ENCODE data around the gene MFN1.

Gene MFN1

DNA sequence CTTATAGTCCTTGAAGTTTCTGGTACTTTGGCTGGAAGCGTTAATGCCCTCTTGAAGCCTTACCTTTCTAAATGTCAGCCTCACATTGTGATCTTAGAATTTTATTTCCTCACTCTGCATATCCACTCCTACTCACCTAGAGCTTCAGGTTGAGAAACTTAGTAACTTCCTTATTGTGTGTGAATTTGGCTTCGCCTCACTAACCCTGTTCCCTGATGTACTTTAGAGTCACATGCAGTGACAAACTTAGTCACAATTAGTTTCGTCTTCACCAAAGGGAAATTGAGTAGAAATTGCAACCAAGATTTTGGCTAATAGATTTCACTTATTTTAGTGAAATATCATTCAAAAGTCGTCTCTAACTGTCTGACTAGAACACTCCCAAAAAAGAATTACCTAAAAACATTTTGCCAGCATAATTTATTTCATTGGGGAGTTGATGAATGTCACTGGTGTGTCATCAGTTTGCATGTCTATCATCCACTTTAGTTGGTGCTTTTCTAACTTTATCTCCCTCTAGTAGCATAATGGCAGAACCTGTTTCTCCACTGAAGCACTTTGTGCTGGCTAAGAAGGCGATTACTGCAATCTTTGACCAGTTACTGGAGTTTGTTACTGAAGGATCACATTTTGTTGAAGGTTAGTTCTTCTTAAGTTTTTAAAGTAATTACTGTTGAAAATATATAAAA, 960 bp downstream of the MFN1 start:
- no peak for DNase-seq

DNA sequence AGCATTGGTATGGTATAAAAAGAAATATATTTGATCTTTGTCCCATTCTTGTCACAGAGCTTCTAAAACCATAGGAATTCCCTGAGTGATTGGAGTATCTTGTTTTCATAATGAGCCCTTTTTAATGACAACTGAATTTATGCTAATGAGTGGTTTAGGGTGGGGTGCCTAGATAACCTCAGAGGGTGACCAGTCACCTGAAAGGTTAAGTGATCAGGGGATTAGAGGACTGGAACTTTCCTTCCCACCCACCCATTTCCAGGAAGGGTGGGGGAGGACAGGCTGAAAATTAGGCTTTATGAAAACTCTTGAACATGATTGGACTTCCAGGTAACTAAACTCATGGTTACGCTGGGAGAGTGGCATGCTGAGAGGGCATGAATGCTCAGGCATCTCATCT, 8.5 kb downstream of the MFN1 start:
- no peak for DNase-seq

DNA sequence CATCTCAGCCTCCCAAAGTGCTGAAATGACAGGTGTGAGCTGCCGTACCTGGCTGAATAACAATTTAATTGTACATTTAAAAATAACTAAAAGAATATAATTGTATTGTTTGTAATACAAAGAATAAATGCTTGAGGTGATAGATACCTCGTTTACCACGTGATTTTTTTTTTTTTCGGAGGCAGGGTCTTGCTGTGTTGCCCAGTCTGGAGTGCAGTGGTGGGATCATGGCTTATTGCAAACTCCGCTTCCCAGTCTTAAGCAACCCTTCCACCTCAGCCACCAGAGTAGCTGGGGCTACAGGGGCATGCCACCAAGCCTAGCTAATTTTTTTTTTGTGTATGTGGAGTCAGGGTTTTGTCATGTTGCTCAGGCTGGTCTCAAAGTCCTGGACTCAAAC, 15.8 kb downstream of the MFN1 start:
- DNase-seq = no peak

- no peak for DNase-seq
These were observed 22.1 kb downstream of the MFN1 start for GRCh38 chr3:179369621-179370020.

- no peak for DNase-seq
These were observed 26.4 kb downstream of the MFN1 start for GRCh38 chr3:179373938-179374337.

GRCh38 chr3:179375091-179375999, 27.8 kb downstream of the MFN1 start:
- DNase-seq = no peak

DNA sequence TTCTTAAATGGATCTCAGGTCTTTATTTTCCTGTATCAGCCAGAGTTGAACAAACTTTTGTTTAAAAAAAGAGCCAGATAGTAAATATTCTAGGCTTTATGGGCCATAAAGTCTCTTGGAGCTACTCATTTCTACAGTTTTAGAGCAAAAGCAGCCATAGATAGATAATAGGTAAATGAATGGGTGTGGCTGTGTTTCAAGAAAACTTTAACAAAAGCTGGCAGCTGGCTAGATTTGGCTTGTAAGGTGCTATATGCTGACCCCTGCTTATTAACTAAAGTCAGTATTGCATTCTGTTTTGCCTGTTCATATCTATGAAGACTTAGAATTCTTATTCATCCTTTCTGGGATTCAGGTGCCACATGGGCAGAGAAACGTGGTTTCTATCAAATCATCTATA, 29.0 kb downstream of the MFN1 start:
- no peak for DNase-seq

DNA sequence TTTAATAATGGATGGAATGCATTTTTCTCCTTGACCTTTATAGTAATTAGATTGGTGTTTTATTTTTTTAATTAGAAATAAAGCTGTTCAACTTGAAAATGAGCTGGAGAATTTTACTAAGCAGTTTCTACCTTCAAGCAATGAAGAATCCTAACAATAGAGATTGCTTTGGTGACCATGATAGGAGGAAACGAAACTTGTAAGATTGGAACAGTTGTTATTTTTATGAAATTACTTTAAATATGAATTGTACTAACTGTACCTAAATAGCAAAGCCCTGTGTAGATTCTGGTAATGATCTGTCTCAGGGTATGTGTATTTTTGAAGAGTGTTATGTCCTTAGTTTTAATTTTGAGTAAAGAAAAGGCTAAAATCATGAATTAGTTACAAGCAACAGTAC, 44.4 kb downstream of the MFN1 start:
- DNase-seq = no peak

DNA sequence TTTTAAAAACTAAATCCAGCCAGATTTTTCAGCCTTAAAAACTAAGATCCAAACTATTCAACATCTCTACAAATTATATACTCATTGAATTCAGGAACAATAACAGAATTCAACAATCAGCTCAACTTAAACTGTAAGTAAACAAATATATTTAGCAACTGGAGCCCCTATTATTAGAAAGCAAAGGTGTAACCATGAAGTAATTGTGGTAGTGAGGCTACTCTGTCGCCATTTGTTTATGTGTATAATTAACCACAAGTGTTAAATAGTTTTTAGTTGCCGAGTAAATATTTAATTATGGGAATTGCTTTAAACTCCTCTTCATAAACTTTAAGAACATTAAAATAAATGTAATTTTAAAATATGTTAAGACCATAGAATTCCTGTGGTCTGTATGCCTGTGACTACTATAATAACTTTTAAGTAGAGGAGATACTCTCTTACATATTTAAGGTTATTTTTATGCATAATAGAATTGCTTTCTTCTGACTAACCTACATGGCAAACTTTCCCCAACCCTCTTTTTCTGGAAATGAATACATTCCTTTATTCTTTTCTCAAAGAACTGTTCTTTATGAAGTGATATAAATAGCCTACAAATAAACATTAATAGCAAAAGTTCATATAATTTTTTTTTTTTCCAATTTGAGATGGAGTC, 51.2 kb downstream of the MFN1 start:
- DNase-seq = no peak

GRCh38 chr3:179401561-179401960, 54.1 kb downstream of the MFN1 start:
- DNase-seq = no peak

- no peak for DNase-seq
These were observed 55.5 kb downstream of the MFN1 start for GRCh38 chr3:179402963-179403362.

- DNase-seq = no peak
These were observed 56.8 kb downstream of the MFN1 start for GRCh38 chr3:179404307-179404706.

DNA sequence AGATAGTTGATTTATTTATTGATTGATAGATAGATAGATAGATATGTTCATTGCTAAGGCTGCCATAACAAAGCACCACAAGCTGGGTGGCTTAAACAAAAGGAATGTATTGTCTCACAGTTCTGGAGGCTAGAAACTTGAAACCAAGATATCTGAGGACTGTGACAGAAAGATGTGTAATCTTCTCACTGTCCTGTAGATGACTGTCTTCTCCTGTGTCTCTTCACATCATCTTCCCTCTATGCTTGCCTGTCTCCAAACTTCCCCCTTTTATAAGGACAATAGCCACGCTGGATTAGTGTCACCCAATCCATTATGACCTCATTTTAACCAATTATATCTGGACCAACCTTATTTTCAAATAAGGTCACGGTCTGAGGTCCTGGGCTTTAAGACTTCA, 62.8 kb downstream of the MFN1 start:
- DNase-seq = no peak

DNA sequence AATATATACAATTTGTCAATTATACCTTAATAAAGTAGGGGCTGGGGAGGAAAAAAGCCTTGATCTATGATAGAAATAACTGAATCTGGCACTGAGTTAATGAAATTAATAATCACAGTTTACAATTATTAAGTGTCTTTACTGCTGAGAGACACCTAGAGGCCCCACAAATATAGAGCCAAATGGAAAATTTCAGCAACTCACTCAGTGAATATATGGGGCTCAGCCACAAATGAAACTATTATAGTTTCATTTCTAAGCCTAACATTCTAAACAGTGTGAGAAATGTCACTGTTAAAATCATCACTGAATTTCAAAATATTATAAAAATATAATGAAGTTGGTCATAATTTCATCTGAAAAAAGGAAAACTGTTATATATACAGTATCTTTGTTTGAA, 63.5 kb downstream of the MFN1 start:
- DNase-seq = no peak

- DNase-seq = no peak
These were observed 67.3 kb downstream of the MFN1 start for GRCh38 chr3:179414804-179415203.

DNA sequence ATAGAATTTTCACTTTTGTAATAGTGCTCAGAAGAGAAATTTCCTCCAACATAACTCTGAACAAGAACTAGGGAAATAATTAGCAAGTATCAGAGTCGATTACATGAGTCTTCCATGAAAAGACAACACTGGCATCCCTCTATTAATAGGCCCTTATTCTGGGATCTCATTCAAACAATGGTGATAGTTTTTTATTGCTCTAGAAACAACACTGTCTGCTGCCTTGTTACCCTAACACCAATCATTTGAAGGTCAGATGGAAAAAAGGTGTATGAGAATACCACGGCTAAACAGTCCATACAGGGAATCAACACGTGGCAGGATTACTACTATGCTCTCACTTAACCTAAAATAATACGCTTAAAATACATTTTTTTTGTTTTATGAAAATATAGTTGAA, 67.9 kb downstream of the MFN1 start:
- no peak for DNase-seq

DNA sequence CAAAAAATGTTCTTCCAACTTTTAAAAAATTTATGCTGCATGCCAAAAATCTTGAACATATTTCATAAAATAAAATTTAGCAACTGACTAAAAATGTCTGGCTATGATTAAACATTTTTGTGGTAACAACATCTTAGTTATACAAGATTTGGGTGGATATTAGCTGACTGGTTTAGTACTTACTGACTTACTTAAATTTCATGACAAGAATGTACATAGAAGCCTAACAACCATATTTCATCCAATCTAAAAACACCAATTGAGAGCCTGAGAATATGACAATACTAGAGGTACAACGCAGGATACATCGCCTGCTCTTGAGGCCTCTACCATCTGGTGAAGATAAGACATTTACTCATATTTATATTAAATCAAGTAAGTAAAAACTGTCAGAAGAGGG, 69.2 kb downstream of the MFN1 start:
- DNase-seq = no peak

DNA sequence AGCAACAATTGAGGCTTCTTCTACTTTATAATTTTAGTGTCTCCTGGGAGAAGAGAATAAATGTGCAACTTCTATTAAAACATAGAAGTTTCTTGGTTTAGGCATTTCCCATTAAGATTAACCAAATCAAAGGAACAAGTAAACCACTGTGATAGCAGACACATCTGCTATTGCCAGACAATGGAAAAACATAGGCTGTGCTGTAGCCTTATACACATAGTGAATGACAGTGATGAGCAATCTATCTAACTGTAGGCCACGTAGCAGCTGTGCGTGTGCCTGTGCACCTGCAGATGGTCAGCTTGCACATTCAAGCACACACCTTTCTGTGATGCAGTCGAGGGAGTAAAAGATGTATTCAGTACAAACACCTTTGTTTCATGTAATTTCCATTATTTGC, 71.1 kb downstream of the MFN1 start:
- no peak for DNase-seq

DNA sequence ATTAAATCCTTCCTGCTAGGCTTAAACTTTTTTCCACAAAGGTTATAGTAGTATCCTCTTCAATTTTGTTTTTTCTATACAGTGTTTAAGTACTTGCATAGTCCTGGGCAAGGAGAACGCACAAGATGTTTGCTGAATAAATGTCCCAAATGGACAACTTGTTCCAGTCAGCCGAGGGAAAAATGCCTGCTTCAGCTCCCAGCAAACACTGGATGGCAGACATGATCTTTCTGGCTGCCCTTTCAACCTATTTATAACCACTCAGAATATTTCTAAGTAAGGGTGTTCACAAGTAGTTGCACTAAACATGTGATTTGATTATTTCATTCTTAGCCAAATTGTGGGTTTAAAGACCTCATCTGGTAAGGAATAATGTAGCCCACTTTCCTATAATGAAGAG, 74.0 kb downstream of the MFN1 start:
- DNase-seq = no peak

GRCh38 chr3:179425075-179425474, 77.6 kb downstream of the MFN1 start:
- DNase-seq = no peak

DNA sequence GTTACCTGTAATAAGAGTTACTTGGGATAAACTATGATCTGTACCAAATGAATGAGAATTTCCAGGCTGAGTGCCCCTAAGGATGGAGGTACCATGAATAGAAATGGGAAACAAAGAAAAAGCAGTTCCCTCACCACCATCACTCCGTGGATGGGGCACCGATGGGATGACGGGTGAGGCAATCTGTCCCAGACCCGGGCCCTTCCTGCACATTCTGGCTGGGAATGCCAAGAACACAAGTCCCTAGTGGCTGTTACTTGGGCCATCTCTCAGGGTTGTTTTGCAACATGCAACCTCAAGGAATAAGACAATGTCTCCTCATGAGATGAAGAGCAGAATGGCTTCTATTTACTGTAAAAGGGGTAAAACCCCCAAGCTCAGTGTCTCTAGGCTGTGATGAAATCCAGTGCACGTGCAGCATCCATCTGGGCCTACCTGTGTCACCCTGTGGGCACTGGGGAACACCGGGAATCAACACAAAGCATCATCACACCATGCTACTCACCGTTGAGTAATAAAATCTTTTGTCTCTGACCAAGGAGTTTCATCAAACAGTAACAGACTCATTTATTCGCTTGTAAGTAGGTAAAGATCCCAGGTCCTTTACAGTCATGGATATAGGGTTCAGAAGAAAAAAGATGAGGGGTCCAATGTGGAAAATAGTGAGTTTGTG, 81.5 kb downstream of the MFN1 start:
- no peak for DNase-seq

DNA sequence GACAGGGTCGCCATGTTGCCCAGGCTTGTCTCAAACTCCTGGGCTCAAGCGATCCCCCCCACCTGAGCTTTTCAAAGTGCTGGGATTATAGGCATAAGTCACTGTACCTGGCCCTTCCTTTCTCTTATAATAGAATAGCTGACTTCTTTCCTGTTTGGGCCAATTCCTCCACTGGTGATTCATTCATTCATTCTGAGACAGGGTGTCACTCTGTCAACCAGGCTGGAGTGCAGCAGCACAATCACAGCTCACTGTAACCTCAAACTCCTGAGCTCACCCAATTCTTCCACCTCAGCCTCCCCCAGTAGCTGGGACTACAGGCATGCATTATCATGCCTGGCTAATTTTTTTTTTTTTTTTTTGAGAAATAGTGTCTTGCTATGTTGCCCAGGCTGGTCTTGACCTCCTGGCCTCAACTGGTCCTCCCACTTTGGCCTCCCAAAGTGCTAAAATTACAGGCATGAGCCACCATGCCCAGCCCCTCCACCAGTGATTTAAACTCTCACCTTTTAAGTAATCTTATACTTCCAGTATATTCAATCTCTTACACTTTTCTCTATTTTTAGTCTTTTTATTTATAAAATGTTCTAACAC, 82.9 kb downstream of the MFN1 start:
- no peak for DNase-seq

GRCh38 chr3:179432021-179432420, 84.5 kb downstream of the MFN1 start:
- DNase-seq = no peak
